Stimulated activated memory B cell treated with anti-CD40 and anti-IgM and Interleukin-4, amounts not matched to agents 10 μg/mL and 1 μg/mL and 100 μg/mL, for 72 hours (primary cell): ENCODE results near the gene PTGDR2.

Source experiments
- ATAC-seq: fragments of 150-1000 bp; cut with Tn5 transposase; 2 replicates; pipeline ENCODE4 v1.10.0; 2021
- H3K27ac Mint-ChIP-seq: one replicate; pipeline ENCODE4 v1.8.0; 2022; ENCODE audit warnings: mild to moderate bottlenecking, mixed read lengths
- H3K27me3 Mint-ChIP-seq: one replicate; pipeline ENCODE4 v1.8.0; 2022; ENCODE audit warnings: mixed read lengths
- H3K36me3 Mint-ChIP-seq: one replicate; pipeline ENCODE4 v1.8.0; 2022; ENCODE audit warnings: mixed read lengths
- H3K4me1 Mint-ChIP-seq: one replicate; pipeline ENCODE4 v1.8.0; 2022; ENCODE audit warnings: mixed read lengths
- H3K4me3 Mint-ChIP-seq: one replicate; pipeline ENCODE4 v1.8.0; 2022; ENCODE audit warnings: mild to moderate bottlenecking, moderate library complexity, mixed read lengths
- H3K9me3 Mint-ChIP-seq: one replicate; pipeline ENCODE4 v1.8.0; 2022; ENCODE audit warnings: mixed read lengths

The PTGDR2 gene

DNA sequence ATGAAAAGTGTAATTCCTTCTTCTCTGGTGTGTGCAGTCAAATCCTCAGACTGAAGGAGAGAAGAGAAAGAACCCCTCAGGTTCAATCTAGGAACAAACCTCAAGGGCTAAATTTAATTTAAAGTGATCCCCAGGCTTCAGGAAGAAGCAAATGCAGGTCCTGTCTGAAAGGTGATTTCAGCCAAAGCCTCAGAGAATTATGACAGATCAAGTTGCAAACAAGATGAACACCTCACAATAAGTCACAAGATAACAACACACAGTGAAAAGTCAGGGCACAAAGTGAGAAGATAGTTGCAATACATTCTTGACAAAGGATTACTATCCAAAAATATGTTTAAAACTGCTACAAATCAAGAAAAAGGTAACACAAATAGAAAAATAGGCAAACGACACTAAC is 23.4 kb upstream of the PTGDR2 start:
- Mint-ChIP-seq H3K4me1 (peaks cover 4% of the 10 kb centered on the region), H3K4me3 (no peak overlapping the region), H3K9me3 (no peaks in the 10 kb centered on the region), H3K27ac (no peak overlapping the region), H3K36me3 (peaks cover 43% of the 10 kb centered on the region), H3K27me3 (no peaks in the 10 kb centered on the region)
- no peak for ATAC-seq

DNA sequence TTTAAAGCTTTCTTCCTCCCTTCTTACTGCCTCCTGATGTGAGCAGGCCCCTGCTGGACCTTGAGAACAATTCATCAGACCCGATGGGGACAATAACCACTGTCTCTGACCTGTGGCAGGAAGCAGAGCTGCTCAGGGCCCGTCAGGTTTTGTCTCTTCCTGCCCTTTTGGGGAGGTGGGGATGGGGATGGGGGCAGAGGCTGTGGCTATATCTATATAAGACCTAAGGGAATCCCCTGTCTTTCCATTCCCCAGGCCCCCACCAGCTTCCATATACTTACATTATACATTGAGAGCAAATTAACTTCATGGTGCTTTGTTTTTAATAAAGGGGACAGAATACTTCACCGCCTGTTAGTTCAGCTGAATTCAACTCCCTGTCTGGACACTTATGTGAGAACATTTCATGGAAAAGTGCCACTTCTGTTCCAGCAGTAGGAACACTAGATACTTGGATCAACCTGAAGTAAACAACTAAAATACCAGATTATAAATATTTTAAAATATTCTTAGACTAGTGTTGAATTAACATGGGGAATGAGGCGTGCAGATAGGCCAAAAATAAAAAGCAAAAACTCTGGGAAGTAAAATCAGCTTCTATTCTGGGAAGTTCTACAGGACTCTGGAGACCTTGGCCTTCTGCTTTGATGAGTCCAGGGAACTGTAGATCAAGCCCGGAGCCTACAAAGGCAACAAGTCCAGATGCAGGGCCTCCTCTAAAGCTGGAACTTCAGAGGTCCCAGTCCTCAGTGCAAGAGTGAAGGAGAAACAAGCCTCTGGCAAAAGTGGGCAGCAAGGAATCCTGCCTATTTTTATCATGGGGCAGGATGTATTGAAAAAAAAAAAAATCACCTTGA is 22.7 kb upstream of the PTGDR2 start:
- no peaks in the 10 kb centered on the region for H3K27me3 Mint-ChIP-seq
- peaks cover 37% of the 10 kb centered on the region for H3K36me3 Mint-ChIP-seq
- H3K4me1 Mint-ChIP-seq: no peaks in the 10 kb centered on the region
- H3K27ac Mint-ChIP-seq: no peak overlapping the region
- no peak overlapping the region for H3K4me3 Mint-ChIP-seq
- H3K9me3 Mint-ChIP-seq: no peaks in the 10 kb centered on the region
- no peak for ATAC-seq

DNA sequence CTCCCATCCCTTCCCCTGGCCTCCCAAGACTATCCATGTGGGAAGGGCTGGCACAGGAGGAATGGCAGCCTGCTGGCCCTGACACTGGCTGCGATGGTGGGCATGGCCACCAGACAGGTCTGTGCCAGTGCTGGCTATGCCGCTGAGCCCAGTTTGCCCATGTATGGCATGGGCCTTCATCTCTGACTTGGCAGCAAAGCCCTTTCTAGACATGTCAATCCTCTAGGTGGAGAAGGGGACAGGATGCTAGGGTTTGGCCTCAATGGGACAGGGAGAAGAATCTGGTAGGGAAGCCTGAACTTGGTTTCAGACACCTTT is 20.4 kb upstream of the PTGDR2 start:
- Mint-ChIP-seq H3K9me3 (no peaks in the 10 kb centered on the region), H3K27me3 (peaks cover 2% of the 10 kb centered on the region), H3K36me3 (peaks cover 13% of the 10 kb centered on the region), H3K27ac (no peak overlapping the region), H3K4me1 (no peaks in the 10 kb centered on the region), H3K4me3 (no peak overlapping the region)
- ATAC-seq: no peak

DNA sequence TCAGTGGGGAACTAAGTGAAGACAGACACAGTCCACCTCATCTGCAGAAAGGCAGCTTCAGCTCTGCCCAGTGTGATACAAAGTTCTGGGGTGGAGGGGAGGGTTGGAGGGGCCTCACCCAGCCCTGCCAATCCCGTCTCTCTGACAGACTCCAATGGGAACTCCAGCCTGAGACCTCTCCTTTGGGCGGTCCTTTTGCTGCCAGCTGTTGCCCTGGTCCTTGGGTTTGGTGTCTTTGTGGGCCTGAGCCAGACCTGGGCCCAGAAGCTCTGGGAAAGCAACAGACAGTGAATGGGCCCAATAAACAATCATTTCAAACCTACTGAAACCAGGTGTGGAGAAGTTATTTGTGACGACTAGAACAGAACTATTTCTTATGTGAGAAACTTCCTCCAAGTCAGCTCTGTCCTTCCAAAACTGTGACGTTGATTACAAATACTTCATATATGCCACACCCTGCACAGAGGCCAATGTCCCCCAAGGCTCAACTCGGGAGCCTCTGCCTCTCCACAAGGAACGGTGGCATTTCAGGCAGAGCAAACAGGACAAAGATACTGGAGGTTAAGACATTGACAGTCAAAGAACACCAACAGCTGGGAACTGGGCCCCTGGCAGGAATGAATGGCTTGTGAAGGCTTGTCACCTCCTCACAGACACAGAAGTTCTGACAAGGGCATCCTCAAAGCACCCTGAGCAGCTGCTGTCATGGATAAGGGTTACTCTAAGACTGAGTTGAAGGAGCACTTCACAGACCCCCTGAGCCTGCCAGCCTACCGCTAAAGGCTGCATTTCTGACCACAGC is 19.8 kb upstream of the PTGDR2 start:
- no peak overlapping the region for H3K27ac Mint-ChIP-seq
- H3K27me3 Mint-ChIP-seq: peaks cover 8% of the 10 kb centered on the region
- H3K4me3 Mint-ChIP-seq: no peak overlapping the region
- no peaks in the 10 kb centered on the region for H3K9me3 Mint-ChIP-seq
- ATAC-seq: no peak
- peaks cover 8% of the 10 kb centered on the region for H3K36me3 Mint-ChIP-seq
- no peaks in the 10 kb centered on the region for H3K4me1 Mint-ChIP-seq

DNA sequence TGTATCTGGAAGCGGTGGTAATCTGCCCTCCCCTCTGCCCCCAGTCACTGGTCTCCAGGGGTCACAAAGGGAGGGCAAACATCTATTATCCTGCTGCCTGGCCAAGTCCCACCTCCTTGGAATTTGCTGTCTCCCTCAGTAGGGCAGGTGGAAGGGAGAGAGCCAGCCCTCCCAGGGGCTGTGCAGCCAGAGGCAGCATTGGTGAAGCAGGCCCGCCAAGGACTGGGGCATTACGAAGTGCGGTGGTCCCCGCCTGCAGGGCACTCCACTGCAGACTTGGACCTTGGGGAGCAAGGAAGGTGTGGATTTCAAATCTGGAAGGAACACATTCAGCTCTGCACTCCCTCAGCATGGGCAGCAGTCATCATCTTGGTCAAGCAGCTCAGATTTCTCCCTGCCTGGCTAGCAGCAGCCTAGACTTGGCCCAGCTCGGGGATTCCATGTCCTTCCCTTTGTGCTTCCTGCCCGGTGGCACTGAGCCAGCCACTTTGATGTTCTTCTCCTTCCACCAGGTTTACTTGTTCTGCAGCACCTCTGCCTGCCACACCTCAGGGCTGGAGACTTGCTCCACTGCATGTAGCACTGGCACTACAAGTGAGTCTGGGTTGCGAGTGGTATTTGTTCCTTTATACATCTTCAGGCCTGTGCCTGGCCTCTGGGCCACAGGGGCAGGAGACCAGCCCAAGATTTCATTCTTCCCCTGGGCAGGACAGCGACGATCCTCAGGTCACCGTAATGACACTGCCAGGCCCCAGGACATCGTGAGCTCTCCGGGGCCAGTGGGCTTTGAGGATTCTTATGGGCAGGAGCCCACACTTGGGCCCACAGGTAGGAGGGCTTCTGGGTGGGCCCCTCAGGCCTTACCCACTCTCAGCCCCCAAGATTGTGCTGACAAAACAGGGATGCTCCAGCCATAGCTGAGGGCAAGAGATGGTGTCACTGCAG is 18.9 kb upstream of the PTGDR2 start:
- H3K36me3 Mint-ChIP-seq: peaks cover 6% of the 10 kb centered on the region
- H3K27me3 Mint-ChIP-seq: peaks cover 9% of the 10 kb centered on the region
- no peak for ATAC-seq
- no peaks in the 10 kb centered on the region for H3K9me3 Mint-ChIP-seq
- H3K4me3 Mint-ChIP-seq: no peak overlapping the region
- no peaks in the 10 kb centered on the region for H3K4me1 Mint-ChIP-seq
- no peak overlapping the region for H3K27ac Mint-ChIP-seq

DNA sequence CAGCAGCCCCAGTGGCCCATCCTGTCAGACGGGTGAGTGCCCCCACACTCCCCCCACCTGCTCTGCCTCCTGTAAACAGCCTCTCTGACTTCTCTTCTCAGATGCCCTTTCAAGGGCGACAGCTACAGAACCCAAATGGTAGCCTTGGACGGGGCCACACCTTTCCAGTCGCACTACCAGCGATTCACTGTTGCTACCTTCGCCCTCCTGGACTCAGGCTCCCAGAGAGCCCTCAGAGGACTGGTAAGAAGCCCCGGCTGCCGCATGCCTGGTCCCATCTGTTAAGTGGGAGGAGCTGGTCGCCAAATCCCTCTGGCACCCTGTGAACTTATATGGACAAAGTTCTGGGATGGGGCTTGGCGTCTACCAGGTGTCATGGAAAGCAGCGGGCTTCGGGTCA is 17.8 kb upstream of the PTGDR2 start:
- Mint-ChIP-seq H3K27ac (no peak overlapping the region), H3K9me3 (no peaks in the 10 kb centered on the region), H3K4me3 (no peak overlapping the region), H3K27me3 (peaks cover 18% of the 10 kb centered on the region), H3K36me3 (peaks cover 6% of the 10 kb centered on the region), H3K4me1 (no peaks in the 10 kb centered on the region)
- no peak for ATAC-seq

DNA sequence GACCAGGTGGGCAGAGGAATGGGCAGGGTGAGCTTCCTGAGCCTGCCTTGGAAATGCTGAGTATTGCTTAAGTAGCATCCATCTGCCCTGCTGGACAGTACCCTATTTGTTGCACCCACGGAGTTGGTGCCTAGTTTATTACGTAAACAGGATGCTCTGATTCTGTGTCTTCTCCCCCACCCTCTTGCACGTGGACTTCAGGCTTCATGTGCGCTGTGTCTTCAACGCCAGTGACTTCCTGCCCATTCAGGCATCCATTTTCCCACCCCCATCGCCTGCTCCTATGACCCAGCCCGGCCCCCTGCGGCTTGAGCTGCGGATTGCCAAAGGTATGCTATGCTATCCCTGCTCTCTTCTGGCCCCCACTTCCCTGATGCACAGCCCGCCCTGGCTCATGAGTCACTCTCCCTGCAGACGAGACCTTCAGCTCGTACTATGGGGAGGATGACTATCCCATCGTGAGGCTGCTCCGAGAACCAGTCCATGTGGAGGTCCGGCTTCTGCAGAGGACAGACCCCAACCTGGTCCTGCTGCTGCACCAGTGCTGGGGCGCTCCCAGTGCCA is 17.3 kb upstream of the PTGDR2 start:
- no peak for ATAC-seq
- no peak overlapping the region for H3K27ac Mint-ChIP-seq
- peaks cover 20% of the 10 kb centered on the region for H3K27me3 Mint-ChIP-seq
- H3K36me3 Mint-ChIP-seq: peaks cover 6% of the 10 kb centered on the region
- H3K4me3 Mint-ChIP-seq: no peak overlapping the region
- no peaks in the 10 kb centered on the region for H3K4me1 Mint-ChIP-seq
- H3K9me3 Mint-ChIP-seq: no peaks in the 10 kb centered on the region

DNA sequence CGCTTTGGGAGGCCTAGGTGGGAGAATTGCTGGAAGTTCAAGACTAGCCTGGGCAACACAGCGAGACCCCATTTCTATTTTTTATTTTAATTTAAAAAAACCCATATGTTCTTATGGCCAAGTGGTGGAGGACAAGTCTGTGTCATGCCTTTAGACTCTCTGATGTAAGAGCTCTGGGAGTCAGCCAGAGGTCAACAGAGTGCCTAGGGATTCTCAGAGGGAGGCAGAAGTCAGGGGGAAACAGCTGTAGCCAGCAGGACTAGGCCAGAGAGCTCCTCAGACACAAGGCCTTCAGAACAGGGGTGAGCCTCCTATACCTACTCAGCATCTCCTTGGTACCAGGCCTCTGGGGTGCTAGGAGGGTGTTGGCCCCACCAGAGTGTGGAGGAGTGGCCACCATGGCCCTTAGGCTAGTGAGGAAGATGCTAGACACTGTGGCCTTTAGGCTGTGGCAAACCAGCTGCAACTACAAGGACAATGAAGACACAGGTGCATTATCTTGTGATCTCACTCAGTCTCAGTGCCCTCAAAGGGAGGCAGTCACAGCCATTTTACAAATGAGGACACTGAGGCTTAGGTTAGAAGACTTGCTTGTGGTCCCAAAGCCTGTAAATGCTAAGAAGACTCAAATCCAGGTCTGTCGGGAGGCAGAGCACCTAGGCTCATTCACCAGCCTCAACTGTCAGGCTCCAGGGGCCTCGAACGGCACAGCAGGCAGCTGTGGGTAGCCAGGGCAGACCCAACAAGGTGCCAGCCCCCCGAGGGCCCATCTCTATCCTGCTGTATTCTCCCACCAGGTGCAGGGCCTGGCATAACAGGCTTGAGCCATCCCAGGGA is 16.6 kb upstream of the PTGDR2 start:
- Mint-ChIP-seq H3K27ac (no peak overlapping the region), H3K4me1 (no peaks in the 10 kb centered on the region), H3K27me3 (peaks cover 20% of the 10 kb centered on the region), H3K9me3 (no peaks in the 10 kb centered on the region), H3K36me3 (peaks cover under 1% of the 10 kb centered on the region), H3K4me3 (no peak overlapping the region)
- ATAC-seq: no peak

DNA sequence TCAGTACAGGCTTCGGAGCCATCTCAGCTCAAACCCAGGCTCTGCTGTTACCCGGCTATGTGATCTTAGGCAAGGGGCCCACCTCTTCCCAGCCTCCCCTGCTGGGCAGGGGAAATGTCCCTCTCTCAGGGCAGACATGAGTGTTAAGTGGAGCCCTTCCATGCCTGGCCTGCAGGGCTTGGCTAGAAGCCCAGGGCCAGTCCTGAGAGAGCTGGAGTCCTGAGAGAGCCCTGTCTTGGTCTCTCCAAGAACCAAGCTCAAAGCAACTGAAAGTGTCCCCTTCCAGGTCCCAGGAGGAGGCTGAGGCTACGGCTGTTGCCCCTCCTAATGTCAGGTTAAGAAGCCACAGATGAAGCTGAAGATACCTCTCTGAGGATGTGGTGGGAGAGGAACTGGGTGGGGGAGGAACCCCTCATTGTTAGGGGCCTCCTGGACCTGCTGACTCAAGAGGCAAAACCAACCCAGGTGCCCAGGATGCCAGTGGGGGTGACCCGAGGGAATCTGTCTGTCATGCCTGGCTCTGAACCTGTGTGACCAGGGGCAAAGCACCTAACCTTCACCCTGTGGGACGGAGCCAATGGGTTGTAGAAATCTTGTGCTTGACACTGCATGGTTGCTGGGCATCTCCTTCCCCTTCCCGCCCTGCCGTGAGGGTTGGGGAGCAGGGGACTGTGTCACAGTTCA is 15.8 kb upstream of the PTGDR2 start:
- no peaks in the 10 kb centered on the region for H3K9me3 Mint-ChIP-seq
- no peak overlapping the region for H3K4me3 Mint-ChIP-seq
- H3K27me3 Mint-ChIP-seq: peaks cover 20% of the 10 kb centered on the region
- H3K4me1 Mint-ChIP-seq: no peaks in the 10 kb centered on the region
- ATAC-seq: no peak
- H3K27ac Mint-ChIP-seq: no peak overlapping the region
- H3K36me3 Mint-ChIP-seq: no peaks in the 10 kb centered on the region

DNA sequence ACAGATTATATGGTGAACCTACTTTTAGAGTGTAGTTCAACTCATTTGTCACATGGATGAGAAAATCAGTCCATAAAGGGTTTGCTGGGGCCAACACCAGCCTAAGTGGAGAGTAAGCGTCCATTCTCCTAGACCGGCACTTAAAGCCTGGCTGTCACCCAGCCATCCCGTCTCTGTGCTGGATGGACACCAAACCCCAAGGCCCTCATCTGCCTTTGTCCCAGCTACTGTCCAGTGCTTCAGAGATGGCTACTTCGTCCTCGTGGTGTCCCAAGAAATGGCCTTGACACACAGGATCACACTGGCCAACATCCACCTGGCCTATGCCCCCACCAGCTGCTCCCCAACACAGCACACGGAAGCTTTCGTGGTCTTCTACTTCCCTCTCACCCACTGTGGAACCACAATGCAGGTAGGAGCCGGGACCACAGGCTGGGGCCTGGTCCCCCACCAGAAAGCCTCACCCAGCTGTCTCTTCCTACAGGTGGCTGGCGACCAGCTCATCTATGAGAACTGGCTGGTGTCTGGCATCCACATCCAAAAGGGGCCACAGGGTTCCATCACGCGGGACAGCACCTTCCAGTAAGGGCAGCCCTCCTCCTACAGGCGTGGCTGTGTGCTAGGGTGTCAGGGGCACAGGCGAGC is 15.1 kb upstream of the PTGDR2 start:
- H3K27ac Mint-ChIP-seq: no peak overlapping the region
- no peaks in the 10 kb centered on the region for H3K9me3 Mint-ChIP-seq
- ATAC-seq: no peak

DNA sequence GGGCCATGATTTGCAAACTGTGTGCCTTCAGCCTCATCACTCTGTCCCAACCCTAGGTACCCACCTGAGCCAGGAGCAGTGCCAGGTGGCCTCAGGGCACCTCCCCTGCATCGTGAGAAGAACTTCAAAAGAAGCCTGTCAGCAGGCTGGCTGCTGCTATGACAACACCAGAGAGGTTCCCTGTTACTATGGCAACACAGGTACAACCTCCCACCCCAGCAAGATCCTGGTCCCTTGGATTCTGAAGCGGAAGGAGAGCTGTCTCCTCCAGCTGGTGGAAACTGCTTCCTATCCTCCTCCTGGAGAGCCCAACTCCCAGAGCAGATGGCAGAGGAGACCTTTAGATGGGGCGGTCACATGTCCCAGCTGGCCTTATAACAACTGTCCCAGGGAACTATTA is 14.5 kb upstream of the PTGDR2 start:
- no peaks in the 10 kb centered on the region for H3K36me3 Mint-ChIP-seq
- peaks cover 20% of the 10 kb centered on the region for H3K27me3 Mint-ChIP-seq
- H3K27ac Mint-ChIP-seq: no peak overlapping the region
- H3K4me1 Mint-ChIP-seq: no peaks in the 10 kb centered on the region
- H3K9me3 Mint-ChIP-seq: no peaks in the 10 kb centered on the region
- H3K4me3 Mint-ChIP-seq: no peak overlapping the region
- no peak for ATAC-seq

More for the DNA sequence above, 15.1 kb upstream of the PTGDR2 start:
- Mint-ChIP-seq H3K4me3 (no peak overlapping the region), H3K36me3 (no peaks in the 10 kb centered on the region), H3K27me3 (peaks cover 20% of the 10 kb centered on the region), H3K4me1 (no peaks in the 10 kb centered on the region)

DNA sequence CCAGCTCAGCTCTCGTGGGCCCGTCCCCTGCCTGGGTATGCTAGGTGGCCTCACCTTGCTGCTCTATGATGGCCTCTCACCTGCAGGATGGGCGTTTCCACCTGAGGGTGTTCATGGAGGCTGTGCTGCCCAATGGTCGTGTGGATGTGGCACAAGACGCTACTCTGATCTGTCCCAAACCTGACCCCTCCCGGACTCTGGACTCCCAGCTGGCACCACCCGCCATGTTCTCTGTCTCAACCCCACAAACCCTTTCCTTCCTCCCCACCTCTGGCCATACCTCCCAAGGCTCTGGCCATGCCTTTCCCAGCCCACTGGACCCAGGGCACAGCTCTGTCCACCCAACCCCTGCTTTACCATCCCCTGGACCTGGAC is 13.7 kb upstream of the PTGDR2 start:
- Mint-ChIP-seq H3K36me3 (no peaks in the 10 kb centered on the region), H3K4me1 (no peaks in the 10 kb centered on the region), H3K4me3 (no peak overlapping the region), H3K9me3 (no peaks in the 10 kb centered on the region), H3K27me3 (peaks cover 20% of the 10 kb centered on the region), H3K27ac (no peak overlapping the region)
- ATAC-seq: no peak

DNA sequence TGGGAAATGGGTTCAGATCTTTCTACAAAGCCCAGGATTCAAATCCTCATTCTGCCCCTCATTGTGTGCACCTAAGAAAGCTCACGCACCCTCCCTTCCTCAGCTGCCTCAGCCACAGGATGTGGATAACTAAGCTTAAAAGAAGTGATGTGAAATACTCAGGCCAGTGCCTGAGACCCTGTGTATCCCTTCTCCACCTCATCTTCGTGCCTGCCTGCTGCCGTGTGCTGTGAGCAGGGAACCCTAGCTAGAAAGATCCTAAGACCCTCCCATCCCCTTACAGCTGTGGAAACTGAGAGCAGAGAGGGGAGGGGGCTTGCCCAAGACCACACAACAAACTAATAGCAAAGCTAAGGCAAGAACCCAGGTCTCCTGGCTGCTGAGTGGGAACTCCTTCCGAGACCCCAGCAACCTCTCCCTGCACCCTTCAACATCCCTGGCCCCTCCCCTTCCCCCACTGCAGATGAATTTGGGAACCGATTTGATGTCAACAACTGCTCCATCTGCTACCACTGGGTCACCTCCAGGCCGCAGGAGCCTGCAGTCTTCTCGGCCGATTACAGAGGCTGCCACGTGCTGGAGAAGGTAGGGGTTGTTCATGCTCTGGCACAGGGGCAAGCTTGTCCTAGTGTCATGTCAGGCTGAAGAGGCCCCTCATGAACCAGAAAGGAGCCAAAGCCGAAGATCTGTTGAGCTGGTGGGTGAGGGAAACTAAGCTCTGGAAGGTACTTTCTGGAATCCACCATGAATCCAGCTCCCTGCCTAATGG is 13.1 kb upstream of the PTGDR2 start:
- Mint-ChIP-seq H3K27me3 (peaks cover 20% of the 10 kb centered on the region), H3K36me3 (no peaks in the 10 kb centered on the region), H3K4me3 (no peak overlapping the region), H3K4me1 (no peaks in the 10 kb centered on the region), H3K27ac (no peak overlapping the region), H3K9me3 (no peaks in the 10 kb centered on the region)
- ATAC-seq: no peak
